ENCODE measurements around the gene DACT2.

The DACT2 gene

GRCh38 chr6:168274037-168274952 lies 45.3 kb downstream of the DACT2 start:
- DNase-seq (ENCODE audit: low read depth), result no peak
- TF ChIP-seq, protein P1, sequence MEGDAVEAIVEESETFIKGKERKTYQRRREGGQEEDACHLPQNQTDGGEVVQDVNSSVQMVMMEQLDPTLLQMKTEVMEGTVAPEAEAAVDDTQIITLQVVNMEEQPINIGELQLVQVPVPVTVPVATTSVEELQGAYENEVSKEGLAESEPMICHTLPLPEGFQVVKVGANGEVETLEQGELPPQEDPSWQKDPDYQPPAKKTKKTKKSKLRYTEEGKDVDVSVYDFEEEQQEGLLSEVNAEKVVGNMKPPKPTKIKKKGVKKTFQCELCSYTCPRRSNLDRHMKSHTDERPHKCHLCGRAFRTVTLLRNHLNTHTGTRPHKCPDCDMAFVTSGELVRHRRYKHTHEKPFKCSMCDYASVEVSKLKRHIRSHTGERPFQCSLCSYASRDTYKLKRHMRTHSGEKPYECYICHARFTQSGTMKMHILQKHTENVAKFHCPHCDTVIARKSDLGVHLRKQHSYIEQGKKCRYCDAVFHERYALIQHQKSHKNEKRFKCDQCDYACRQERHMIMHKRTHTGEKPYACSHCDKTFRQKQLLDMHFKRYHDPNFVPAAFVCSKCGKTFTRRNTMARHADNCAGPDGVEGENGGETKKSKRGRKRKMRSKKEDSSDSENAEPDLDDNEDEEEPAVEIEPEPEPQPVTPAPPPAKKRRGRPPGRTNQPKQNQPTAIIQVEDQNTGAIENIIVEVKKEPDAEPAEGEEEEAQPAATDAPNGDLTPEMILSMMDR (conservative IDR thresholded peaks at IDR 0.05; ENCODE audit: control insufficient read depth, insufficient read depth, low read depth, low read length), result no peak
- H3K4me3 ChIP-seq (ENCODE audit: control insufficient read depth, low read depth, low read length), result no peak overlapping the region

DNA sequence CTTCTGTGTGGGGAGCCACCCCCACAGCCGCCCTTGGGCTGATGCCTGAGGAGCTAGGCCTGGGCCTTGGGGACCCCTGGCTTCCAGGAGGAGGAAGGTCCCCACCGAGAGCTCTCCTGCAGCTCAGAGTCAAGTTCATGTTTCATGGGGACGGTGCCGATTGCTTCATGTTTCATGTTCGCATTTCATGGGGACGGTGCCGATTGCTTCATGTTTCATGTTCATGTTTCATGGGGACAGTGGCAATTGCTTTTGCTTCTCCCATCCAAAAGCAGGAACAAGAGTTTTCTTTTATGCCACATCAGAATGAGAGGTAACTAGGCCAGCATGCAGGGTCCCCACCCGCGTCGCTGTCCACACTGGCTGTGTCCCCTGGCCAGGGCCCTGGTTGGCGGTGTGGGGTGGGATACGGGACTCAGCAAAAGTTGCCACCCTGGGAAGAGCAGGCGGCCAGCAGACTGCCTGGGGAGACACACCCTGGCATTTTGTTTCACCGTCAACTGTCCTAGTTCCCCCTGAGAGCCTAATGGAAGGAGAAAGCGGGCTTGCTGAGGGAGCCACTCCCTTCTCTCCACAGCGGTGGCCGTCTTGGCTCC lies 46.0 kb downstream of the DACT2 start:
- no peak overlapping the region for H3K4me3 ChIP-seq (ENCODE audit: control insufficient read depth, low read depth, low read length)
- TF ChIP-seq, protein P1 (conservative IDR thresholded peaks at IDR 0.05; ENCODE audit: control insufficient read depth, insufficient read depth, low read depth, low read length), result no peak
- DNase-seq (ENCODE audit: low read depth), result no peak

DNA sequence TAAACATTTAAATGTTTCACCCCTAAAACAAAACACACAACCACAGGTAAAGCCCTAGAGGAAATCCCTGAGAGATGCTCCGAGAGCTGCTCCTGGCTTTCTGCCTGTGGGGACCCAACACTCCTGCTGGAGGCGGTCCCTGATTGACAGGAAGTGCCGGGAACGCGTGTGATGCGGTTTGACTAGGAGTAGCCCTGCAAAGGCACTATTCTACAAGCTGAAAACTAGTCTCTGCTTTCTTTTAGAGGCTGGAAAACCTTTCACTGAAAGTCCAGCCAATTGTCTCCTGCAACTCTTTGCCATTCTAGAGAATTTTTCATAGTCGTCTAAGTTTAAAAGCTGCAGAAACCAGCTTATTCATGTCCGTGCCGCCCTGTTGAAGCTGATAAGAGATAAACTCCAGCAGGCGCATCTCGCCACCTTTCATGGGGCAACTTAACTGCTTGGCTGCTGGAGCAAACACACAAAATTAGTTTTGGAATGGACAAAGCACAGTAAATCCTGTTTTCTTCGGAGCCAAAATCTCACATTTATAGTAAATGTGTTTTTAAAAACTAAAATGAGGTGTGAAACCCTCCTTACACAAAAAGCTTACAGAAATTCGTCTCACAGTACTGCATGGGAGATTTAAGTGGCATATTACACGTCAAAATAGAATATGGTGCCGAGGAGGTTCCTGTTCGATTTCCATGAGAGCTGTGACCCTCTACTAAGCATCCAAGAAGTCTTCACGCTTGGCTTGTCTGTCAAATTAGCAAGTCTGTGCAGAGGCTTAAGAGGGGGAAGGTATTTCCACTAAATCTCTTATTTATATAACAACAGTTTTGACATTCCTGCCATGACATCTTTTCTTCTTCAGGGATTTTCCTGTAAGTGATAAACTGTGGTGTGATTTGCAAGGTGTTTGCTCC lies 46.9 kb downstream of the DACT2 start:
- DNase-seq (ENCODE audit: low read depth), result no peak
- no peak overlapping the region for H3K4me3 ChIP-seq (ENCODE audit: control insufficient read depth, low read depth, low read length)
- TF ChIP-seq, protein P1 (conservative IDR thresholded peaks at IDR 0.05; ENCODE audit: control insufficient read depth, insufficient read depth, low read depth, low read length), result no peak

DNA sequence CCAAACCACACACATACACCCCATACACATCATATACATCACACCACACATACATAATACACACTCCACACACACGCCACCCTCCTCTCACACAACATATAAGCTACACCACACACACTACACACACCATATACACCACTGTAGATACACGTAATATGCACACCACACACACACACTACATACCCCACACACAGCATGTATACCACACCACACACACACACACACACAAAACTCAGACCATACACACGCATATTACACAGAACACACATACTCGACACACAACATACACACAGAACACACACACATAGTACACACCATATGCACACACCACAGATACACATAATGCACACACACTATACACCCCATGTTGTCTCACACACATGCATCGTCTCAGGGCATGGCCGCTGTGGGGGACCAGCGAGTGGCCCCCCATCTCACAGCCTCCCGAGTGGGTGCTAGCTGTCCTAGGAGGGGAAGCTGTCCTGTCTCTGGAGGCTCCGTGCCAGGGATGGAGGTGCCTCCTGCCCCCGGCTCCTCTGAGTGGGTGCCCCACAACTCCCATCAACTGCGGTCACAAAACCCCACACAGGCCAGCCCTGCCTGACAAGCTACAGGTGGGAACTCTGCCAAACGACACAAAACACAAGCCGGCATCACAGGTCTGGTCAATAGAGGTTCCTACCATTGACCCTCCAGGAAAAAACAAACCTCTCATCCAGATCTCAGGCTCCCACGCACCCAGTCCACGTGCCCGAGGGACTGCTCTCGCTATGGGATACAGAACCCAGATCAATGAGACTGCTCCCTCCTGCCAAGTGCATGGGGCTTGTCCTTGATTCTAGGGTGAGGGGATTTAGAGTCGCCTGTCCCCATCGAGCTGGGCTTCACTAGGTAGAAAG lies 49.1 kb downstream of the DACT2 start:
- DNase-seq (ENCODE audit: low read depth), result no peak
- no peak overlapping the region for H3K4me3 ChIP-seq (ENCODE audit: control insufficient read depth, low read depth, low read length)
- TF ChIP-seq, protein P1 (conservative IDR thresholded peaks at IDR 0.05; ENCODE audit: control insufficient read depth, insufficient read depth, low read depth, low read length), result no peak

GRCh38 chr6:168269455-168270243 lies 49.9 kb downstream of the DACT2 start:
- TF ChIP-seq, protein P1 (conservative IDR thresholded peaks at IDR 0.05; ENCODE audit: control insufficient read depth, insufficient read depth, low read depth, low read length), result no peak
- no peak for DNase-seq (ENCODE audit: low read depth)
- H3K4me3 ChIP-seq (ENCODE audit: control insufficient read depth, low read depth, low read length), result no peak overlapping the region
